Neural progenitor cell (in vitro differentiated cells): Measurements from ENCODE around the gene CDC25C.

Source experiments
- EZH2 ChIP-seq: fragments of 200-600 bp; sonication (generic); IDR thresholded peaks from 2 replicates; pipeline ENCODE4 v1.6.1; 2017; ENCODE audit warnings: antibody characterized with exemption, mild to moderate bottlenecking, moderate library complexity
- TF ChIP-seq, protein P1 (sequence below): fragments of 200-600 bp; sonication (generic); IDR thresholded peaks from 2 replicates; pipeline ENCODE4 v1.5.1; 2017; ENCODE audit warnings: antibody characterized with exemption, mild to moderate bottlenecking

DNA sequence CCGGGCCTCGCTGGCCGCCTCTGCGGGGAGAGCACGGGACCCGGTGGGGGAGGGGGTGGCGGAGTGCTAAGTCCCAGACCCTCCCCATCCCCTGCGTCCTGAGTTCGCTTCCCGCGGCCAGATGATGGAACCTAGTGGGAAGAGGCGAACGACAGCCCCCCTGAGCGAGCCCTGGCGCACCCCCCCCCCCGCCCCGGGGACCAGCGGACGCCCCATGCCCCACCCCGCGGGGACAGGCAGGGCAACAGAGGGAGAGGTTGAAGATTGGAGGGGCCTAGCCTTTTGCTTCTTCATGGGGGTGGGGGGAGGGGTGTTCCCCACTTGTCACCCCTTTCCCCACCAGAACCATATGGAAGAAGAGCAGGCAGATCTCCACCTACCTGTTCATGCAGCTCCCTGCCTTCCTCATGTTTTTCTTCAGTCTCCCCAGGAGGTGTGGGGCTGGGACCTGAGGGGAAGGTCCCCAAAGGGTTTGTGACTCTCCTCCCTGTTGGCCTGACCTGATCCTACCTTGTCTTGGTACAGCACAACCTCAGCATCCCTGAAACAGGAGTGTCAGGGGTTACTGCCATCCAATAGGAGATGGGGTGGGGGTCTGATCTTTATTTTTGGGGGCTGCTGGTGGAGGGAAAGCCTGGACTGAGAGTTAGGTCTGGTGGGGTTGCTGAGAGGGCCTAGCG is 6.9 kb upstream of the CDC25C start:
- TF ChIP-seq, protein P1, sequence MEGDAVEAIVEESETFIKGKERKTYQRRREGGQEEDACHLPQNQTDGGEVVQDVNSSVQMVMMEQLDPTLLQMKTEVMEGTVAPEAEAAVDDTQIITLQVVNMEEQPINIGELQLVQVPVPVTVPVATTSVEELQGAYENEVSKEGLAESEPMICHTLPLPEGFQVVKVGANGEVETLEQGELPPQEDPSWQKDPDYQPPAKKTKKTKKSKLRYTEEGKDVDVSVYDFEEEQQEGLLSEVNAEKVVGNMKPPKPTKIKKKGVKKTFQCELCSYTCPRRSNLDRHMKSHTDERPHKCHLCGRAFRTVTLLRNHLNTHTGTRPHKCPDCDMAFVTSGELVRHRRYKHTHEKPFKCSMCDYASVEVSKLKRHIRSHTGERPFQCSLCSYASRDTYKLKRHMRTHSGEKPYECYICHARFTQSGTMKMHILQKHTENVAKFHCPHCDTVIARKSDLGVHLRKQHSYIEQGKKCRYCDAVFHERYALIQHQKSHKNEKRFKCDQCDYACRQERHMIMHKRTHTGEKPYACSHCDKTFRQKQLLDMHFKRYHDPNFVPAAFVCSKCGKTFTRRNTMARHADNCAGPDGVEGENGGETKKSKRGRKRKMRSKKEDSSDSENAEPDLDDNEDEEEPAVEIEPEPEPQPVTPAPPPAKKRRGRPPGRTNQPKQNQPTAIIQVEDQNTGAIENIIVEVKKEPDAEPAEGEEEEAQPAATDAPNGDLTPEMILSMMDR: no peak
- TF ChIP-seq EZH2: no peak
